Mesothelial cell of epicardium (in vitro differentiated cells): Measurements from ENCODE around the gene POLDIP3. TPM values are rescaled to one million over a fixed set of nuclear protein-coding genes. Genes with fewer than 3 reads are reported as not detected.
"Not testable (repeated sequence)": the region's sequence is repeated elsewhere in the genome, so short reads cannot be mapped to it uniquely, and the experiment has no call there.

ENCODE experiments used
- DNase-seq, 2 experiments: peaks; one replicate each; pipeline ENCODE4 v3.0.0; 2021; ENCODE audit warnings: low spot score in 2 of 2; ENCODE audit not compliant: unreplicated experiment in 2 of 2
- H3K27ac Mint-ChIP-seq: 2 replicates; pipeline ENCODE4 v1.8.0; 2021; ENCODE audit warnings: mixed read lengths
- H3K27me3 Mint-ChIP-seq: 2 replicates; pipeline ENCODE4 v1.8.0; 2021; ENCODE audit warnings: low read depth, mixed read lengths
- H3K36me3 Mint-ChIP-seq: 2 replicates; pipeline ENCODE4 v1.8.0; 2021; ENCODE audit warnings: mixed read lengths
- H3K4me1 Mint-ChIP-seq: 2 replicates; pipeline ENCODE4 v1.8.0; 2021; ENCODE audit warnings: mixed read lengths
- H3K4me3 Mint-ChIP-seq: 2 replicates; pipeline ENCODE4 v1.8.0; 2021; ENCODE audit warnings: mild to moderate bottlenecking, moderate library complexity, mixed read lengths
- H3K9me3 Mint-ChIP-seq: 2 replicates; pipeline ENCODE4 v1.8.0; 2021; ENCODE audit warnings: mixed read lengths
- total RNA-seq: library from RNA; stranded (reverse); gene quantifications from 3 replicates; pipeline ENCODE4 v1.2.1, GENCODE V29; 2021
- TF ChIP-seq, protein P1 (sequence below): fragments of 200-600 bp; sonication (generic); IDR thresholded peaks from one replicate; pipeline ENCODE4 v1.5.0; 2021; ENCODE audit warnings: antibody characterized with exemption; ENCODE audit not compliant: unreplicated experiment

The POLDIP3 gene
- total RNA-seq, 1 donor from 2014 or later: 87.2 TPM

DNA sequence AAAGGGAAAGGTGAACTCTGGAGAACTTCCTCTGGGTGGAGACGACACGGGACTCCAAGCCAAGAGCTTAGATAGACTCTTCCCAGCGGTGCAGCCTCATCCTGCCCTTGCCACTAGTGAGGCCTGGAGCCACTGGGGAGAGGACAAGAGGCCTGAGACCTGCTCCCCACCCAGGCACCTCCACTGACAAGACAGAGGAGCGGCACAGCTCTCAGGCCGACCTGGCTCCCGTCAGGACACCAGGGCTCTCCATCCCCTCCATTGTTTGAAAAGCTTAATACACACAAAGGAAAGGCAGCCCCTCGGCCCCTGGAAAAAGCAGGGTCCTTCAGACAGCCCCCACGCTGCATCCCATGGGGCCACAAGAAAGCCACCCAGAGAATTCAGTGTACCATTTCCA is 29.6 kb downstream of the POLDIP3 start:
- no peak for DNase-seq
- Mint-ChIP-seq H3K36me3 (peaks cover 30% of the 10 kb centered on the region), H3K4me3 (no peak overlapping the region), H3K4me1 (peaks cover 11% of the 10 kb centered on the region), H3K27me3 (no peaks in the 10 kb centered on the region), H3K9me3 (no peaks in the 10 kb centered on the region), H3K27ac (no peak overlapping the region)
- TF ChIP-seq, protein P1, sequence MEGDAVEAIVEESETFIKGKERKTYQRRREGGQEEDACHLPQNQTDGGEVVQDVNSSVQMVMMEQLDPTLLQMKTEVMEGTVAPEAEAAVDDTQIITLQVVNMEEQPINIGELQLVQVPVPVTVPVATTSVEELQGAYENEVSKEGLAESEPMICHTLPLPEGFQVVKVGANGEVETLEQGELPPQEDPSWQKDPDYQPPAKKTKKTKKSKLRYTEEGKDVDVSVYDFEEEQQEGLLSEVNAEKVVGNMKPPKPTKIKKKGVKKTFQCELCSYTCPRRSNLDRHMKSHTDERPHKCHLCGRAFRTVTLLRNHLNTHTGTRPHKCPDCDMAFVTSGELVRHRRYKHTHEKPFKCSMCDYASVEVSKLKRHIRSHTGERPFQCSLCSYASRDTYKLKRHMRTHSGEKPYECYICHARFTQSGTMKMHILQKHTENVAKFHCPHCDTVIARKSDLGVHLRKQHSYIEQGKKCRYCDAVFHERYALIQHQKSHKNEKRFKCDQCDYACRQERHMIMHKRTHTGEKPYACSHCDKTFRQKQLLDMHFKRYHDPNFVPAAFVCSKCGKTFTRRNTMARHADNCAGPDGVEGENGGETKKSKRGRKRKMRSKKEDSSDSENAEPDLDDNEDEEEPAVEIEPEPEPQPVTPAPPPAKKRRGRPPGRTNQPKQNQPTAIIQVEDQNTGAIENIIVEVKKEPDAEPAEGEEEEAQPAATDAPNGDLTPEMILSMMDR: no peak

GRCh38 chr22:42584364-42584940 is 30.2 kb downstream of the POLDIP3 start:
- Mint-ChIP-seq H3K4me1 (peaks cover 11% of the 10 kb centered on the region), H3K9me3 (no peaks in the 10 kb centered on the region), H3K27me3 (no peaks in the 10 kb centered on the region), H3K27ac (no peak overlapping the region), H3K36me3 (peaks cover 26% of the 10 kb centered on the region), H3K4me3 (no peak overlapping the region)
- TF ChIP-seq, protein P1: no peak
- DNase-seq: no peak

DNA sequence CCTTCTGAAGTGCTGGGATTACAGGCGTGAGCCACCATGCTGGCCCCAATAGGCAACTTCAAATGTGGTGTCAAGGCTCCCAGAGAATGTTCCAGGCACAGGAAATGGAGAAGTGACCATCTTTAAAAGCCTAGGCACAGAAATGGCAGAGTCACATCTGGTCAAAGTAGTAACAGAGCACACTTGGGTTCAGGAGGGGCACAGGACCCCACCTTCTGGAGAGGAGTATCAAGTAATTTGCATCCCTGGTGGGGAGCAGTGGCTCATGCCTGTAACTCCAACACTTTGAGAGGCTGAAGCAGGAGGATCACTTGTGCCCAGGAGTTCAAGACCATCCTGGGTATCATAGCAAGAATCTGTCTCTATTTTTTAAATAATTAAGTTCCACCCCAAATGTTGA is 31.7 kb downstream of the POLDIP3 start:
- H3K36me3 Mint-ChIP-seq: peaks cover 23% of the 10 kb centered on the region
- no peak for DNase-seq
- H3K27ac Mint-ChIP-seq: no peak overlapping the region
- no peaks in the 10 kb centered on the region for H3K27me3 Mint-ChIP-seq
- H3K4me3 Mint-ChIP-seq: peak overlapping the region; percentile 97
- no peaks in the 10 kb centered on the region for H3K9me3 Mint-ChIP-seq
- H3K4me1 Mint-ChIP-seq: peaks cover 11% of the 10 kb centered on the region
- TF ChIP-seq, protein P1: no peak

DNA sequence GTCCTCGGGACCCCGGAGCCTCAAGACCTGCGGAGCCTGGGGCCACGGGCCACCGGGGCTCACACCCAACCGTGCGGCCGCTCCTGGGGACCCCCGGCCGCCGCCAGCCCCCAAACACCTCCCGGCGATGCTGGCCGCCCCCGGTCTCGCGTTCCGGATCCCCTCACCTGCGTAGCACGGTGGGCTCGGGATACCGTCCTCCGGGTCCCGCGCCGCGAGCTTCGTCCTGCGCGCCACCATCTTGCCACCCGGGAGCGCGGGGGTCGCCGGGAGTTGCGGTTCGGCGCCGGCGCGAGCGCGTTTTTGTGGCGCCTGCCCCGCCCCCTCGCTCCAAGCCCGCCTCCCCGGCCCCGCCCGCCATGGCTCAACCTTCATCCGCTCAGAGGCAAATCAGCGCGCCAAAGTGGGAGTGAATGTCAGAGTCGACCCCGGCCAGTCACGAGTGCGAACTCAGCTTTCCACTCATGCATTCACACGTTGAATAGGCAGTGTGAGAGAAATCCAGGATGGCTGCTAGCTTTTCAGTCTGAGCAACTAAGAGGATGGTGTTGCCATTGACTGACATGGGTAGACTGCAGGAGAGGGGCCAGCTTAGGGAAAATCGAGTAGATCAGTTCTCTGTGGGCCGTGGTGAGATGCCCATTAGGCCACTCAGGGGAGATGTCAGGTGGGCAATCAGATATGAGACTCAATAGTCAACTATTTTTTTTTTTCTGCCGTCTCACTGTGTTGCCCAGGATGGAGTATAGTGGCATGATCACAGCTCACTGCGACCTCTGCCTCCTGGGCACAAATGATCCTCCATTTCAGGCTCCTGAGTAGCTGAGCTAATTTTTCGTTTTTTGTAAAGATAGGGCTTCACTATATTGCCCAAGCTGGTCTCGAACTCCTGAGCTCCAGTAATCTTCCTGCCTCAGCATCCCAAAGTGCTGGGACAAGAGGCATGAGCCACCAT is 32.6 kb downstream of the POLDIP3 start:
- Mint-ChIP-seq H3K36me3 (peaks cover 17% of the 10 kb centered on the region), H3K27me3 (no peaks in the 10 kb centered on the region), H3K4me1 (peaks cover 11% of the 10 kb centered on the region), H3K27ac (peak overlapping the region; percentile 60), H3K9me3 (no peaks in the 10 kb centered on the region), H3K4me3 (peak overlapping the region; percentile 97)
- TF ChIP-seq, protein P1: no peak
- peak; percentile 72 to 79 for DNase-seq

GRCh38 chr22:42581194-42581761 is 33.4 kb downstream of the POLDIP3 start:
- not testable (repeated sequence) for H3K27me3 Mint-ChIP-seq, H3K9me3 Mint-ChIP-seq
- H3K4me3 Mint-ChIP-seq: peak overlapping the region; percentile 97
- peak in 1 of 2 experiments; percentile 40 for DNase-seq
- peaks cover 11% of the 10 kb centered on the region for H3K4me1 Mint-ChIP-seq
- H3K27ac Mint-ChIP-seq: peak overlapping the region; percentile 92
- peaks cover 11% of the 10 kb centered on the region for H3K36me3 Mint-ChIP-seq

- H3K27me3 Mint-ChIP-seq, H3K27ac Mint-ChIP-seq, DNase-seq, H3K9me3 Mint-ChIP-seq, H3K36me3 Mint-ChIP-seq: not testable (repeated sequence)
- peaks cover 11% of the 10 kb centered on the region for H3K4me1 Mint-ChIP-seq
- peak overlapping the region; percentile 17 for H3K4me3 Mint-ChIP-seq
Measured at GRCh38 chr22:42580040-42580439, 34.6 kb downstream of the POLDIP3 start.
